K562 (cell line): ENCODE measurements around the gene RASEF. TPM values are rescaled to one million over a fixed set of nuclear protein-coding genes. Genes with fewer than 3 reads are reported as not detected.
"Not testable (repeated sequence)": the region's sequence is repeated elsewhere in the genome, so short reads cannot be mapped to it uniquely, and the experiment has no call there.

Source experiments
- ATAC-seq: fragments of 200-7000 bp; cut with Tn5 transposase; 3 replicates; pipeline ENCODE4 v1.9.1; 2020; ENCODE audit warnings: moderate library complexity
- BruUV-seq: library from RNA; stranded (reverse); fragments of 400-500 nt; replicated peaks from 2 replicates; lab custom pipeline; 2021; lab: Mats Ljungman, UMichigan
- CTCF ChIA-PET: fragments of 300-600 bp; formaldehyde crosslinking; extraction: SDS; loops from one replicate; lab custom pipeline; 2021; ENCODE audit warnings: low intra/inter-chr PET ratio; lab: Yijun Ruan, JAX
- POLR2A ChIA-PET: fragments of 300-600, 350-650 bp; sonication (Branson Sonifier 250); formaldehyde crosslinking; extraction: SDS; loops from one replicate; lab custom pipeline; 2021; ENCODE audit warnings: antibody characterized with exemption, inconsistent platforms; lab: Yijun Ruan, JAX
- DNase-seq, 4 experiments: peaks; one replicate each; pipeline versions ENCODE4 v3.0.0 to v3.0.0-alpha.2; 2011 to 2018; ENCODE audit warnings: low spot score in 3 of 4, mixed read lengths in 3 of 4; ENCODE audit errors: extremely low read depth in 1 of 4
- FAIRE-seq: peaks from 2 replicates; lab custom pipeline; 2011; peaks lifted over from hg19 to GRCh38; lab: Jason Lieb, UNC
- H2AFZ ChIP-seq: 2 replicates; pipeline ENCODE4 v1.6.0; 2011; ENCODE audit warnings: low read depth, low read length, control low read depth, inconsistent platforms
- H3K27ac ChIP-seq: fragments of 200-600 bp; 3 replicates; pipeline ENCODE4 v1.8.0; 2011; ENCODE audit warnings: low read depth, mild to moderate bottlenecking, control low read depth, inconsistent platforms, low read length, moderate library complexity, mixed read lengths; ENCODE audit errors: extremely low read depth
- H3K27me3 ChIP-seq, 2 experiments: fragments of 300-600 bp in 1 of 2; 2 replicates in 1 of 2; 3 replicates in 1 of 2; pipeline versions ENCODE4 v1.6.0 to v1.8.0; 2011; ENCODE audit warnings: inconsistent platforms in 2 of 2, low read length in 2 of 2, mild to moderate bottlenecking in 1 of 2, mixed read lengths in 1 of 2, moderate library complexity in 1 of 2; ENCODE audit not compliant: control insufficient read depth in 2 of 2, insufficient read depth in 2 of 2
- H3K36me3 ChIP-seq: fragments of 300-600 bp; 3 replicates; pipeline ENCODE4 v1.8.0; 2011; ENCODE audit warnings: mild to moderate bottlenecking, low read length, inconsistent platforms; ENCODE audit not compliant: control insufficient read depth, insufficient read depth
- H3K4me1 ChIP-seq, 2 experiments: fragments of 200-600 bp in 1 of 2; replicated peaks in 1 of 2; 2 replicates in 1 of 2; 3 replicates in 1 of 2; pipeline versions ENCODE4 v1.5.1 to v1.8.0; 2011; ENCODE audit warnings: inconsistent platforms in 2 of 2, low read length in 2 of 2, mild to moderate bottlenecking in 1 of 2, mixed read lengths in 1 of 2, moderate library complexity in 1 of 2; ENCODE audit not compliant: control insufficient read depth in 2 of 2, insufficient read depth in 2 of 2
- H3K4me2 ChIP-seq: 2 replicates; pipeline ENCODE4 v1.6.1; 2011; ENCODE audit warnings: low read length, control low read depth, inconsistent platforms, mixed read lengths; ENCODE audit not compliant: insufficient read depth
- H3K4me3 ChIP-seq: fragments of 200-600 bp; sonication (generic), shearing (Covaris generic); 2 replicates; pipeline ENCODE4 v1.5.1; 2016; ENCODE audit warnings: control low read depth, inconsistent platforms
- H3K79me2 ChIP-seq: fragments of 200-600 bp; 3 replicates; pipeline ENCODE4 v1.8.0; 2011; ENCODE audit warnings: low read length, inconsistent platforms; ENCODE audit not compliant: control insufficient read depth, insufficient read depth
- H3K9ac ChIP-seq, 2 experiments: 2 replicates each; pipeline versions ENCODE4 v1.6.0 to v1.6.1; 2011; ENCODE audit warnings: low read depth in 2 of 2, low read length in 2 of 2, control low read depth in 1 of 2, inconsistent platforms in 1 of 2, mild to moderate bottlenecking in 1 of 2, mixed read lengths in 1 of 2; ENCODE audit not compliant: insufficient read depth in 1 of 2
- H3K9me1 ChIP-seq: one replicate; pipeline ENCODE4 v1.6.0; 2011; ENCODE audit warnings: inconsistent platforms, mild to moderate bottlenecking, low read length, moderate library complexity; ENCODE audit not compliant: control insufficient read depth, insufficient read depth
- H3K9me3 ChIP-seq: replicated peaks from 2 replicates; pipeline ENCODE4 v1.5.1; 2011; ENCODE audit warnings: low read depth, low read length, inconsistent platforms; ENCODE audit not compliant: control insufficient read depth, insufficient read depth
- H4K20me1 ChIP-seq: replicated peaks from 2 replicates; pipeline ENCODE4 v1.6.1; 2011; ENCODE audit warnings: low read length, inconsistent platforms, mixed read lengths; ENCODE audit not compliant: control insufficient read depth, insufficient read depth
- ATF7 ChIP-seq: fragments of 450-650 bp; IDR thresholded peaks from 2 replicates; pipeline ENCODE4 v1.7.1; 2014; ENCODE audit warnings: mild to moderate bottlenecking, moderate library complexity
- BDP1 ChIP-seq: IDR thresholded peaks from 3 replicates; pipeline ENCODE4 v1.6.1; 2011; ENCODE audit not compliant: insufficient read length, insufficient read depth
- CBX1 ChIP-seq: sonication (generic); IDR thresholded peaks from 2 replicates; pipeline ENCODE4 v1.6.1; 2016; ENCODE audit warnings: antibody characterized with exemption, low read depth, mild to moderate bottlenecking
- CCAR2 ChIP-seq: fragments of 200-400 bp; formaldehyde crosslinking; IDR thresholded peaks from 2 replicates; pipeline ENCODE4 v1.6.1; 2017; ENCODE audit warnings: mild to moderate bottlenecking, low read depth, low read length
- DLX4 ChIP-seq: fragments of 250-450 bp; sonication (Bioruptor Pico); IDR thresholded peaks from 2 replicates; pipeline ENCODE4 v1.6.1; 2021; ENCODE audit warnings: mild to moderate bottlenecking
- E4F1 ChIP-seq: fragments of 250-450 bp; sonication (Bioruptor Pico); IDR thresholded peaks from 2 replicates; pipeline ENCODE4 v1.5.0; 2021; ENCODE audit warnings: mild to moderate bottlenecking, borderline replicate concordance
- GABPB1 ChIP-seq: sonication (generic); formaldehyde crosslinking; IDR thresholded peaks from 2 replicates; pipeline ENCODE4 v1.8.0; 2022; ENCODE audit warnings: mild to moderate bottlenecking, missing genetic modification reagents
- JUNB ChIP-seq: fragments of 450-650 bp; formaldehyde crosslinking; conservative IDR thresholded peaks from 2 replicates; pipeline ENCODE4 v1.4.0; 2020; ENCODE audit warnings: mild to moderate bottlenecking
- MYC ChIP-seq, 2 experiments: fragments of 250-450 bp in 1 of 2; sonication (Bioruptor Pico) in 1 of 2; IDR thresholded peaks; 2 replicates each; pipeline versions ENCODE4 v1.5.1 to v1.6.1; 2012 to 2021; ENCODE audit warnings: low read depth in 2 of 2, borderline replicate concordance in 1 of 2, improper control_type of control experiment in 1 of 2, low read length in 1 of 2, mild to moderate bottlenecking in 1 of 2, moderate library complexity in 1 of 2
- NR3C1 ChIP-seq: sonication (generic); formaldehyde crosslinking; IDR thresholded peaks from 2 replicates; pipeline ENCODE4 v1.8.1; 2022; ENCODE audit warnings: missing genetic modification reagents
- RBBP5 ChIP-seq: fragments of 200-600 bp; sonication (generic); IDR thresholded peaks from 2 replicates; pipeline ENCODE4 v1.6.1; 2012; ENCODE audit warnings: borderline replicate concordance, mild to moderate bottlenecking, low read length, control low read depth, inconsistent platforms; ENCODE audit not compliant: insufficient read depth, poor library complexity, severe bottlenecking
- SRSF9 ChIP-seq: fragments of 200-400 bp; formaldehyde crosslinking; IDR thresholded peaks from 2 replicates; pipeline ENCODE4 v1.6.1; 2017; ENCODE audit warnings: low read depth, low read length, borderline replicate concordance
- ZNF551 ChIP-seq: fragments of 250-450 bp; sonication (Bioruptor Pico); IDR thresholded peaks from 2 replicates; pipeline ENCODE4 v1.5.0; 2021; ENCODE audit warnings: mild to moderate bottlenecking, moderate library complexity
- ZNF696 ChIP-seq: fragments of 250-450 bp; sonication (Bioruptor Pico); conservative IDR thresholded peaks from 2 replicates; pipeline ENCODE4 v1.4.0; 2020; ENCODE audit warnings: mild to moderate bottlenecking, moderate library complexity
- WGBS: fragments of 100-300 bp; shearing (Covaris generic); methylation state at CpG from one replicate; pipeline ENCODE4 v1.1.6; 2016; ENCODE audit warnings: low coverage, mixed read lengths; ENCODE audit not compliant: insufficient coverage; ENCODE audit errors: missing lambda C conversion rate; 5-methylcytosine and 5-hydroxymethylcytosine counted together
- in situ Hi-C: fragments of 300-500 bp; cut with MboI; formaldehyde crosslinking; loops from 4 replicates; pipeline ENCODE4 v1.15.0; 2018; ENCODE audit warnings: inconsistent platforms, mixed read lengths
- intact Hi-C: fragments of 100-400 bp; cut with micrococcal nuclease; formaldehyde crosslinking; loops from 2 replicates; pipeline ENCODE4 v1.14.2; 2022
- polyA plus RNA-seq, 8 experiments: library from polyadenylated mRNA; depleted of rRNA in 4 of 8; stranded (reverse) in 5 of 8; unstranded in 3 of 8; fragments of >200 nt; fragmentation: Nextera tagmentation in 2 of 8; fragmentation: Illumina TruSeq in 1 of 8; extraction: Ambion mirVana in 2 of 8; extraction: Trizol in 1 of 8; gene quantifications; 2 replicates each; pipeline versions ENCODE4 v1.2.1 to v1.2.3, GENCODE V29; 2011 to 2014; ENCODE audit warnings: inconsistent platforms in 1 of 8, missing spikeins in 1 of 8
- total RNA-seq, 7 experiments: library from RNA; depleted of rRNA in 6 of 7; stranded (reverse); fragments of >200 nt in 6 of 7; fragmentation: Illumina TruSeq in 2 of 7; extraction: Trizol in 2 of 7; gene quantifications; 2 replicates each; pipeline versions ENCODE4 v1.2.1 to v1.2.3, GENCODE V29; 2011 to 2021; ENCODE audit warnings: low replicate concordance in 1 of 7

Gene RASEF
- total and polyA plus RNA-seq, 9 of the 15 experiments (the other 6 are each of a cell fraction or from before 2014, with no cell fraction given), result 0.01 to 0.18 (median 0.11) TPM; not detected in 4

GRCh38 chr9:82938426-82939218 lies 124.3 kb downstream of the RASEF start:
- no peaks in the 10 kb centered on the region for H3K4me1 ChIP-seq
- no peak overlapping the region for H2AFZ ChIP-seq
- DNase-seq (no peak), ATAC-seq (no peak), FAIRE-seq (no peak)
- H3K9me1 ChIP-seq, result no peaks in the 10 kb centered on the region
- ChIA-PET CTCF (no interaction called here), POLR2A (no interaction called here)
- H3K9me3 ChIP-seq, result no peaks in the 10 kb centered on the region
- 0% methylated on average over 3 of the region's 3 CpGs for WGBS
- no peak overlapping the region for H3K27ac ChIP-seq
- H3K27me3 ChIP-seq, result no peaks in the 10 kb centered on the region
- no peaks in the 10 kb centered on the region for H3K79me2 ChIP-seq
- in situ Hi-C loops, result no loop called here
- no peak overlapping the region for H3K4me2 ChIP-seq
- H3K9ac ChIP-seq, result no peak overlapping the region
- no peak overlapping the region for H3K4me3 ChIP-seq
- intact Hi-C loops, result no loop called here
- no peaks in the 10 kb centered on the region for H4K20me1 ChIP-seq
- BruUV-seq, result no TSS peak
- TF ChIP-seq CCAR2, result no peak
- no peak for TF ChIP-seq ZNF551 (CRISPR knock-in tag)
- no peak for TF ChIP-seq SRSF9
- no peak for TF ChIP-seq E4F1 (CRISPR knock-in tag)
- TF ChIP-seq DLX4 (CRISPR knock-in tag), result no peak
- no peak for TF ChIP-seq ZNF696
- TF ChIP-seq MYC (IDR thresholded peaks at IDR 0.05; ENCODE audit: low read depth, low read length), result no peak
- no peak for TF ChIP-seq MYC (CRISPR knock-in tag; IDR thresholded peaks at IDR 0.05; ENCODE audit: borderline replicate concordance, low read depth)
- no peak for TF ChIP-seq BDP1
- TF ChIP-seq RBBP5, result no peak
- no peak for TF ChIP-seq CBX1
- TF ChIP-seq ATF7, result no peak
- no peak for TF ChIP-seq GABPB1
- TF ChIP-seq JUNB (CRISPR knock-in tag), result no peak
- no peak for TF ChIP-seq NR3C1 (CRISPR knock-in tag)
- H3K36me3 ChIP-seq, result no peaks in the 10 kb centered on the region

- CTCF ChIA-PET, H3K27ac ChIP-seq, H3K79me2 ChIP-seq, H3K27me3 ChIP-seq, BruUV-seq, in situ Hi-C loops, H3K4me3 ChIP-seq, intact Hi-C loops, H3K9me3 ChIP-seq, H2AFZ ChIP-seq, H3K9me1 ChIP-seq, FAIRE-seq, DNase-seq, H3K36me3 ChIP-seq, H4K20me1 ChIP-seq, ATAC-seq, H3K9ac ChIP-seq, POLR2A ChIA-PET, H3K4me2 ChIP-seq, H3K4me1 ChIP-seq: not testable (repeated sequence)
- 0% methylated on average over 7 of the region's 7 CpGs for WGBS
These were observed 126.4 kb downstream of the RASEF start for GRCh38 chr9:82936561-82936960.
